GM12892 (cell line): ENCODE measurements around the gene GJA9.

Experiments
- DNase-seq: peaks from one replicate; pipeline ENCODE4 v3.0.0; 2011; ENCODE audit not compliant: insufficient read length
- FAIRE-seq: peaks from 2 replicates; lab custom pipeline; 2011; peaks lifted over from hg19 to GRCh38; lab: Jason Lieb, UNC
- POLR2A ChIP-seq: IDR thresholded peaks from 2 replicates; pipeline ENCODE4 v1.6.1; 2011; ENCODE audit warnings: low read depth, low read length, control low read depth
- POLR2AphosphoS5 ChIP-seq: IDR thresholded peaks from 2 replicates; pipeline ENCODE4 v1.6.1; 2011; ENCODE audit warnings: low read depth, low read length, control low read depth
- TAF1 ChIP-seq: IDR thresholded peaks from 2 replicates; pipeline ENCODE4 v1.6.1; 2011; ENCODE audit warnings: low read depth, mild to moderate bottlenecking, control low read depth, low read length, borderline replicate concordance

The GJA9 gene

GRCh38 chr1:38908821-38909220, 27.4 kb upstream of the GJA9 start:
- TF ChIP-seq TAF1, result no peak
- no peak for TF ChIP-seq POLR2AphosphoS5
- TF ChIP-seq POLR2A, result no peak

GRCh38 chr1:38905985-38906384, 24.6 kb upstream of the GJA9 start:
- no peak for FAIRE-seq
- DNase-seq, result no peak
- TF ChIP-seq TAF1 (no peak), POLR2A (no peak), POLR2AphosphoS5 (no peak)

More at GRCh38 chr1:38908821-38909220, 27.4 kb upstream of the GJA9 start:
- FAIRE-seq (no peak), DNase-seq (no peak)

GRCh38 chr1:38899560-38899959, 18.2 kb upstream of the GJA9 start:
- TF ChIP-seq POLR2A, result no peak
- TF ChIP-seq POLR2AphosphoS5, result no peak
- TF ChIP-seq TAF1, result no peak
- FAIRE-seq, result no peak
- DNase-seq, result no peak

GRCh38 chr1:38898653-38899230, 17.4 kb upstream of the GJA9 start:
- peak; percentile 27 for FAIRE-seq

GRCh38 chr1:38896169-38896568, 14.8 kb upstream of the GJA9 start:
- FAIRE-seq (no peak), DNase-seq (no peak)
- no peak for TF ChIP-seq TAF1
- TF ChIP-seq POLR2AphosphoS5, result no peak
- TF ChIP-seq POLR2A, result no peak

More at GRCh38 chr1:38898653-38899230, 17.4 kb upstream of the GJA9 start:
- no peak for DNase-seq
- no peak for TF ChIP-seq POLR2A
- no peak for TF ChIP-seq POLR2AphosphoS5
- no peak for TF ChIP-seq TAF1

- no peak for TF ChIP-seq TAF1
- no peak for TF ChIP-seq POLR2AphosphoS5
- TF ChIP-seq POLR2A, result no peak
- FAIRE-seq (no peak), DNase-seq (no peak)
Observed at GRCh38 chr1:38892976-38893375, 11.6 kb upstream of the GJA9 start.

DNA sequence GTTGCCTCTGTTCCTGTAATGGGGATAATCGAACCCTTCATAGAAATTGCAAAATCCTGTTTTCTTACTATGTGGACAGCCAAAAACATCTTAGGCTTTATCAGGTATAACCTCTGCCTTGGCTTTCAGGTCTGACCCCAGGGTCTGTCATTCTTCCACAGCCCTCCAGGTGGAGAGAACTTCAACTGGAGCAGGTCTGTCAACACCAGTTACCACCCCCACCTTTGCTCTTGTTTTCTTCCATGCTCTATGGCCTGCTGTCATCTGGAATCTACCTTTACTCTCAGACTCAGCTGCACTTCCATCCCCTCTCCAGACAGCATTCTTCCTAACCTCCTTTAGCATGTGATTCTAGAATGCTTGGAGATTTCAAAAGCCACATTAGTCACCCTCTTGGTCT, 10.4 kb upstream of the GJA9 start:
- FAIRE-seq (no peak), DNase-seq (no peak)
- TF ChIP-seq POLR2A (no peak), TAF1 (no peak), POLR2AphosphoS5 (no peak)

DNA sequence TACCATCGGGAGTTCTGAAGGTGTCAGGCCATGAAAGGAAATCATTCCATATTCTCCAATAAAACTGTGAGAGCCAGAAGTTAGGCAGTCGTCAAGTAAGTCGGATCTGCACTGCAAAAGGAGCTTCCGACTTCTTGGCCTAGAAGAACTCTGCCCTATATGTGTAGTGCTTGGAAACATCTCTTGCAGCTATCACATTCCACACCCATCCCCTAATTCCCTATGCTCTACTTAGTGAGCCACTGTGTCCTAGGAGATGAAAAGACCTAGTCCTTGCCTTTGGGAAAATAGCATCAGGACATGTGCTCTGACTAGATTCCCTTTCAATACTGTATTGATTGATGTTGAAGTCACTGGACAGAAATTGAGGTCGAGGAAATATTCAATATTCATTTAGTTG, 8.2 kb upstream of the GJA9 start:
- no peak for TF ChIP-seq TAF1
- TF ChIP-seq POLR2AphosphoS5, result no peak
- TF ChIP-seq POLR2A, result no peak
- FAIRE-seq (no peak), DNase-seq (no peak)

- no peak for DNase-seq
- FAIRE-seq, result no peak
- TF ChIP-seq TAF1 (no peak), POLR2A (no peak), POLR2AphosphoS5 (no peak)
Observed at GRCh38 chr1:38888423-38889333, 7.3 kb upstream of the GJA9 start.

DNA sequence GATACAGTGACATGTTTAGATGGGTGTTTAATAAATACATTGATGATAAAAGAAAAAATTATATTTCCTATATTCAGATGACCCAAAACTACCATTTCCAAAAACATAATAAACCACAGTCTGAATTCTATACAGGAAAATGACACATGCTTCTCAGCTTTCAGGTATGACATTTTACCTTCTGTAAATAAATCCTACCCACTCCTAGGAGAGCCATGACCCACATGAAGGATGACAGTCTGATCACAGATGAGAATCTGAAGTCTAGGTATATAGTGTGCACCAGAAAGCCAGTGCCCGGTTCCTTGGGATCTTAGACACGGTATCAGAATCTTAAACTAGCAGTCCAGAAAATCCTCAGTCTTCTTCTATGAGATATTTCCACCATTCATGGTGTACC, 3.7 kb upstream of the GJA9 start:
- no peak for DNase-seq
- FAIRE-seq, result no peak
- no peak for TF ChIP-seq TAF1
- no peak for TF ChIP-seq POLR2AphosphoS5
- TF ChIP-seq POLR2A, result no peak

DNA sequence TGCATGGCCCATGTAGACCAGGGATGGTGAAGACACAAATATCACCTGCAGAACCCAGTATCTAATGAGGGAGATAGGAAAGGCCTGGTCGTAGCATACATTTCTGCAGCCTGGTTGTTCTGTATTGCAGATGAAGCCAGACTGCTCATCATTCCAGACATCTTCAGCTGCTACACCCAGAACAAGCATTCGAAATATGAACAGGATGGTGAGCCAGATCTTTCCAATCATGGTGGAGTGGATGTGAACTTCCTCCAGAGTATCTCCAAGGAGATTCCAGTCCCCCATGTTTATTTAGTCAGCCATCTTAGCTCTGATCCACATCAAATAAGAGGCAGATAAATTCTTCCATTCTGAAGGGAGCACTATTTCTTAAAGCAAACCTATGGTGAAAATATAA, 5.6 kb downstream of the GJA9 start:
- DNase-seq (no peak), FAIRE-seq (no peak)
- TF ChIP-seq TAF1 (no peak), POLR2A (no peak), POLR2AphosphoS5 (no peak)

- FAIRE-seq, result peak; percentile 99
- 0 out of 2 replicates have a peak, but pooled peaks have one; percentile 22 for TF ChIP-seq POLR2AphosphoS5
- TF ChIP-seq POLR2A, result peak; percentile 64; the same call in 1 of the 2 replicates
- TF ChIP-seq TAF1, result peak; percentile 69; the same call in 1 of the 2 replicates
Observed at GRCh38 chr1:38873027-38873969, 8.1 kb downstream of the GJA9 start, which contains the start of gene MYCBP. Gene MYCBP, minus strand, starts transcription at chr1:38873348. Its CDS starts 43 bp downstream, at chr1:38873305.

More at GRCh38 chr1:38873027-38873969, 8.1 kb downstream of the GJA9 start, which contains the start of gene MYCBP:
- peak; percentile 98 for DNase-seq
